GM23338 (cell line): Measurements from ENCODE around the gene ASPDH. TPM values are rescaled to one million over a fixed set of nuclear protein-coding genes. Genes with fewer than 3 reads are reported as not detected.

Experiments used
- ATAC-seq: fragments of 200-7000 bp; cut with Tn5 transposase; 3 replicates; pipeline ENCODE4 v1.9.1; 2020
- DNase-seq: peaks from one replicate; pipeline ENCODE4 v3.0.0-alpha.2; 2015; ENCODE audit warnings: low spot score
- H2AFZ ChIP-seq: fragments of 200-600 bp; sonication (generic); 2 replicates; pipeline ENCODE4 v1.8.0; 2016; ENCODE audit warnings: antibody characterized with exemption, mild to moderate bottlenecking, moderate library complexity
- H3F3A ChIP-seq: fragments of 200-600 bp; sonication (generic); replicated peaks from 2 replicates; pipeline ENCODE4 v1.8.0; 2017; ENCODE audit warnings: antibody characterized with exemption, mixed run types, low read depth
- H3K27ac ChIP-seq: fragments of 200-600 bp; sonication (generic); 2 replicates; pipeline ENCODE4 v1.6.1; 2016; ENCODE audit warnings: low read depth
- H3K27me3 ChIP-seq: fragments of 200-600 bp; sonication (generic); 2 replicates; pipeline ENCODE4 v1.8.0; 2016; ENCODE audit warnings: mild to moderate bottlenecking, mixed run types, moderate library complexity; ENCODE audit not compliant: insufficient read depth
- H3K36me3 ChIP-seq: fragments of 200-600 bp; sonication (generic); 2 replicates; pipeline ENCODE4 v1.8.0; 2016; ENCODE audit warnings: mild to moderate bottlenecking; ENCODE audit not compliant: insufficient read depth
- H3K4me1 ChIP-seq: fragments of 200-600 bp; sonication (generic); 2 replicates; pipeline ENCODE4 v1.8.0; 2016; ENCODE audit warnings: mild to moderate bottlenecking, moderate library complexity; ENCODE audit not compliant: insufficient read depth
- H3K4me2 ChIP-seq: fragments of 200-600 bp; sonication (generic); 2 replicates; pipeline ENCODE4 v1.7.1; 2017; ENCODE audit warnings: mixed run types
- H3K4me3 ChIP-seq: fragments of 200-600 bp; sonication (generic); 2 replicates; pipeline ENCODE4 v1.6.1; 2016; ENCODE audit warnings: mixed run types
- H3K79me2 ChIP-seq: fragments of 200-600 bp; sonication (generic); replicated peaks from 2 replicates; pipeline ENCODE4 v1.8.0; 2017; ENCODE audit warnings: mild to moderate bottlenecking; ENCODE audit not compliant: insufficient read depth
- H3K9me2 ChIP-seq: fragments of 200-600 bp; sonication (generic); 2 replicates; pipeline ENCODE4 v1.8.0; 2017; ENCODE audit not compliant: insufficient read depth
- H4K20me1 ChIP-seq: fragments of 200-600 bp; sonication (generic); replicated peaks from 2 replicates; pipeline ENCODE4 v1.8.0; 2017; ENCODE audit warnings: mild to moderate bottlenecking; ENCODE audit not compliant: insufficient read depth
- H3K27ac Mint-ChIP-seq: 2 replicates; pipeline ENCODE4 v1.8.0; 2020; ENCODE audit warnings: inconsistent platforms, mild to moderate bottlenecking, moderate library complexity, mixed read lengths
- H3K27me3 Mint-ChIP-seq: 3 replicates; pipeline ENCODE4 v1.8.0; 2022; ENCODE audit warnings: low read depth, mild to moderate bottlenecking, moderate library complexity, mixed read lengths, inconsistent platforms; ENCODE audit not compliant: insufficient read depth, poor library complexity
- H3K36me3 Mint-ChIP-seq: 3 replicates; pipeline ENCODE4 v1.8.0; 2021; ENCODE audit warnings: low read depth, mild to moderate bottlenecking, inconsistent platforms, moderate library complexity, mixed read lengths
- H3K4me1 Mint-ChIP-seq: 3 replicates; pipeline ENCODE4 v1.8.0; 2020; ENCODE audit warnings: mild to moderate bottlenecking, inconsistent platforms, mixed read lengths
- H3K4me3 Mint-ChIP-seq: 3 replicates; pipeline ENCODE4 v1.8.0; 2021; ENCODE audit warnings: moderate library complexity, mild to moderate bottlenecking, inconsistent platforms, mixed read lengths
- H3K9me3 Mint-ChIP-seq: 3 replicates; pipeline ENCODE4 v1.8.0; 2020; ENCODE audit warnings: moderate library complexity, mild to moderate bottlenecking, inconsistent platforms, mixed read lengths
- CREB1 ChIP-seq: fragments of 250-450 bp; sonication (Bioruptor Pico); IDR thresholded peaks from 2 replicates; pipeline ENCODE4 v1.5.0; 2020; ENCODE audit warnings: low read depth, mild to moderate bottlenecking, moderate library complexity
- EZH2phosphoT487 ChIP-seq: fragments of 200-600 bp; sonication (generic); IDR thresholded peaks from one replicate; pipeline ENCODE4 v1.8.1; 2018; ENCODE audit warnings: antibody characterized with exemption; ENCODE audit not compliant: unreplicated experiment
- JUNB ChIP-seq: IDR thresholded peaks from one replicate; pipeline ENCODE4 v1.6.1; 2016; ENCODE audit warnings: antibody characterized with exemption; ENCODE audit not compliant: unreplicated experiment
- NANOG ChIP-seq: IDR thresholded peaks from 2 replicates; pipeline ENCODE4 v1.6.1; 2016; ENCODE audit warnings: antibody characterized with exemption, borderline replicate concordance
- REST ChIP-seq: IDR thresholded peaks from one replicate; pipeline ENCODE4 v1.6.1; 2018; ENCODE audit warnings: antibody characterized with exemption; ENCODE audit not compliant: unreplicated experiment
- ZNF114 ChIP-seq: fragments of 250-450 bp; sonication (Bioruptor Pico); IDR thresholded peaks from 2 replicates; pipeline ENCODE4 v1.5.0; 2020; ENCODE audit warnings: mild to moderate bottlenecking, moderate library complexity
- ZNF331 ChIP-seq: fragments of 250-450 bp; sonication (Bioruptor Pico); IDR thresholded peaks from 2 replicates; pipeline ENCODE4 v1.5.0; 2020; ENCODE audit warnings: low read depth, mild to moderate bottlenecking, moderate library complexity
- polyA plus RNA-seq: library from polyadenylated mRNA; unstranded; fragments of >200 nt; fragmentation: Nextera tagmentation; extraction: Ambion mirVana; gene quantifications from 2 replicates; pipeline ENCODE4 v1.2.1, GENCODE V29; 2016
- total RNA-seq: library from RNA; depleted of rRNA; stranded (reverse); fragments of >200 nt; shearing (Covaris generic); gene quantifications from 2 replicates; pipeline ENCODE4 v1.2.3, GENCODE V29; 2014
- TF ChIP-seq, protein P1 (sequence below), 2 experiments: fragments of 200-600 bp in 1 of 2; sonication (generic) in 1 of 2; conservative IDR thresholded peaks; 2 replicates each; pipeline versions ENCODE4 v1.5.1 to v1.6.1; 2016 to 2017; ENCODE audit warnings: antibody characterized with exemption in 2 of 2, low read depth in 2 of 2, mild to moderate bottlenecking in 2 of 2, moderate library complexity in 1 of 2
- TF ChIP-seq, protein P2 (sequence below): IDR thresholded peaks from 2 replicates; pipeline ENCODE4 v1.6.1; 2016; ENCODE audit warnings: antibody characterized with exemption

The ASPDH gene
- total and polyA plus RNA-seq, 2 experiments from 2014 or later, result not detected

DNA sequence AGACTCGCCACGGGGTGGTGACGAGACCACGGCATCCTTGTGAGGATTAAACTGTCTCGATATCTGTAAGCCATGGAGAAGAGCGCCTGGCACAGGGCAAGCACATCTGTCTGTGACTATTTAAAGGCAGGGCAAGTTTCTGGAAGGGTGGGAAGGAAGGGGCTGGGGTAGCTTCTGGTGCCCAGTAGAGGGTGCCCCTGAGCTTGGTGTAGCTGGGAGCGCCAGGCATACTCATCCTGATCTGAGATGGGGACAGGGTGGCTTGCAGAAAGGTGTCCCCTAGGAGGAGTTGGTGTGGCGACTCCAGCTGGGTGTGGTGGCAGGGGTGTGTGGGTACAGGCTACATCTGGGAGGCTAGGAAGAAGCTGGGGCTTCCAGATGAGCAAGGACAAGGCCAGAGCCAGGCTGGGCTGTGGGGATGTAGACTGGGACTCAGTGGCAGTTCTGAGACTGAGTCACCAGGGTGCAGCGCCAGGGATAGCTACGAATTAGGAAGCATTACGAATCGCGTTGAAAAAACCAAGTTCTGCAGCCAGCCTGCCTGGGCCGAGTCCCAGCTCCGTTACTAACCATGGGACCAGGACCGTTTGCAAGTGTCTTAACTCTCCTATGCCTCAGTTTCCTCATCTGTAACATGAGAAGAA, 23.1 kb upstream of the ASPDH start:
- ATAC-seq, result no peak
- H3K27ac Mint-ChIP-seq, result no peak overlapping the region
- Histone ChIP-seq H3F3A (no peaks in the 10 kb centered on the region; the same call in 1 of the 2 replicates), H3K4me1 (no peaks in the 10 kb centered on the region), H3K79me2 (no peaks in the 10 kb centered on the region), H3K27me3 (no peaks in the 10 kb centered on the region), H4K20me1 (no peaks in the 10 kb centered on the region), H3K27ac (no peak overlapping the region), H2AFZ (no peak overlapping the region), H3K36me3 (no peaks in the 10 kb centered on the region), H3K9me2 (0 out of 2 replicates have a peak, but pooled peaks cover 3% of the 10 kb centered on the region), H3K4me2 (no peak overlapping the region), H3K4me3 (no peak overlapping the region)
- H3K4me3 Mint-ChIP-seq, result no peak overlapping the region
- peaks cover 95% of the 10 kb centered on the region for H3K9me3 Mint-ChIP-seq
- peaks cover 37% of the 10 kb centered on the region for H3K36me3 Mint-ChIP-seq
- DNase-seq, result no peak
- TF ChIP-seq, protein P1, sequence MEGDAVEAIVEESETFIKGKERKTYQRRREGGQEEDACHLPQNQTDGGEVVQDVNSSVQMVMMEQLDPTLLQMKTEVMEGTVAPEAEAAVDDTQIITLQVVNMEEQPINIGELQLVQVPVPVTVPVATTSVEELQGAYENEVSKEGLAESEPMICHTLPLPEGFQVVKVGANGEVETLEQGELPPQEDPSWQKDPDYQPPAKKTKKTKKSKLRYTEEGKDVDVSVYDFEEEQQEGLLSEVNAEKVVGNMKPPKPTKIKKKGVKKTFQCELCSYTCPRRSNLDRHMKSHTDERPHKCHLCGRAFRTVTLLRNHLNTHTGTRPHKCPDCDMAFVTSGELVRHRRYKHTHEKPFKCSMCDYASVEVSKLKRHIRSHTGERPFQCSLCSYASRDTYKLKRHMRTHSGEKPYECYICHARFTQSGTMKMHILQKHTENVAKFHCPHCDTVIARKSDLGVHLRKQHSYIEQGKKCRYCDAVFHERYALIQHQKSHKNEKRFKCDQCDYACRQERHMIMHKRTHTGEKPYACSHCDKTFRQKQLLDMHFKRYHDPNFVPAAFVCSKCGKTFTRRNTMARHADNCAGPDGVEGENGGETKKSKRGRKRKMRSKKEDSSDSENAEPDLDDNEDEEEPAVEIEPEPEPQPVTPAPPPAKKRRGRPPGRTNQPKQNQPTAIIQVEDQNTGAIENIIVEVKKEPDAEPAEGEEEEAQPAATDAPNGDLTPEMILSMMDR (conservative IDR thresholded peaks at IDR 0.05; ENCODE audit: low read depth in 2 of 2), result peak; percentile 37 to 42
- TF ChIP-seq EZH2phosphoT487, result no peak
- H3K4me1 Mint-ChIP-seq, result no peaks in the 10 kb centered on the region
- peaks cover 2% of the 10 kb centered on the region for H3K27me3 Mint-ChIP-seq

GRCh38 chr19:50535672-50536187, 22.0 kb upstream of the ASPDH start:
- Mint-ChIP-seq H3K36me3 (peaks cover 38% of the 10 kb centered on the region), H3K4me1 (no peaks in the 10 kb centered on the region), H3K4me3 (no peak overlapping the region), H3K9me3 (peaks cover 95% of the 10 kb centered on the region), H3K27ac (no peak overlapping the region), H3K27me3 (peaks cover 2% of the 10 kb centered on the region)
- Histone ChIP-seq H3K4me2 (no peak overlapping the region), H3K4me1 (no peaks in the 10 kb centered on the region), H3K4me3 (no peak overlapping the region), H2AFZ (no peak overlapping the region), H4K20me1 (no peaks in the 10 kb centered on the region), H3K27ac (no peak overlapping the region), H3K27me3 (no peaks in the 10 kb centered on the region), H3F3A (no peaks in the 10 kb centered on the region; the same call in 1 of the 2 replicates), H3K9me2 (0 out of 2 replicates have a peak, but pooled peaks cover 3% of the 10 kb centered on the region), H3K79me2 (no peaks in the 10 kb centered on the region), H3K36me3 (no peaks in the 10 kb centered on the region)
- ATAC-seq (no peak), DNase-seq (no peak)
- no peak for TF ChIP-seq ZNF331 (CRISPR knock-in tag)
- no peak for TF ChIP-seq JUNB
- no peak for TF ChIP-seq ZNF114
- TF ChIP-seq, protein P2, sequence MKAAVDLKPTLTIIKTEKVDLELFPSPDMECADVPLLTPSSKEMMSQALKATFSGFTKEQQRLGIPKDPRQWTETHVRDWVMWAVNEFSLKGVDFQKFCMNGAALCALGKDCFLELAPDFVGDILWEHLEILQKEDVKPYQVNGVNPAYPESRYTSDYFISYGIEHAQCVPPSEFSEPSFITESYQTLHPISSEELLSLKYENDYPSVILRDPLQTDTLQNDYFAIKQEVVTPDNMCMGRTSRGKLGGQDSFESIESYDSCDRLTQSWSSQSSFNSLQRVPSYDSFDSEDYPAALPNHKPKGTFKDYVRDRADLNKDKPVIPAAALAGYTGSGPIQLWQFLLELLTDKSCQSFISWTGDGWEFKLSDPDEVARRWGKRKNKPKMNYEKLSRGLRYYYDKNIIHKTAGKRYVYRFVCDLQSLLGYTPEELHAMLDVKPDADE, result no peak
- TF ChIP-seq NANOG, result no peak
- TF ChIP-seq, protein P1 (conservative IDR thresholded peaks at IDR 0.05; ENCODE audit: low read depth in 2 of 2), result no peak
- no peak for TF ChIP-seq REST
- TF ChIP-seq CREB1, result no peak
